ENCODE results near the gene FHAD1. TPM values are rescaled to one million over a fixed set of nuclear protein-coding genes. Genes with fewer than 3 reads are reported as not detected.

The FHAD1 gene
- total RNA-seq, 4 donors from 2014 or later: not detected

DNA sequence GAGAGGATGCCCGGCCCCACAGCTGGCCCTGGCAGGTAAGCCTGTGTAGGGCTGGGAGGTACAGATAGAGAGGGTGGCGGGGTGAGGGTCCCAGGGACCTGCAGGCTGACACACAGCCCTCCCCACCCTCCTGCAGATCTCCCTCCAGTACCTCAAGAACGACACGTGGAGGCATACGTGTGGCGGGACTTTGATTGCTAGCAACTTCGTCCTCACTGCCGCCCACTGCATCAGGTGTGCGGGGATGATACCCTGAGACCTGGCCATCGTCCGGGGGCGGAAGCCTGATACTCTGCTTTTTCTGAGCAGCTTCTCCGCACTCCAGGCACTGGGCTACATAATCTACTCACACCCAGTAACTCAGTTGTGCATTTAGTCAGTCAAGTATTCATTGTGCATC is 193.3 kb downstream of the FHAD1 start:
- Histone ChIP-seq H3K36me3 (no peaks in the 10 kb centered on the region), H3K4me1 (no peaks in the 10 kb centered on the region), H3K27me3 (no peaks in the 10 kb centered on the region), H3K4me3 (no peak overlapping the region), H3K9me3 (no peaks in the 10 kb centered on the region), H3K27ac (no peak overlapping the region)
- intact Hi-C loops (cut with DNase I; ENCODE audit: low total_unique reads): no loop called here
- DNase-seq (no peak), ATAC-seq (no peak)
- in situ Hi-C loops (cut with MboI; ENCODE audit: low sequenced_read_pairs in 4 of 4): loop anchor here in 2 of 4 donors (25.0 kb wide), 2 partner anchors 303 to 328 kb away; no protein-coding TSS in a partner anchor
- TF ChIP-seq POLR2A (IDR thresholded peaks at IDR 0.05) (no peak), CTCF (IDR thresholded peaks at IDR 0.05 in 4 of 5, conservative IDR thresholded peaks at IDR 0.05 in 1 of 5) (no peak)

DNA sequence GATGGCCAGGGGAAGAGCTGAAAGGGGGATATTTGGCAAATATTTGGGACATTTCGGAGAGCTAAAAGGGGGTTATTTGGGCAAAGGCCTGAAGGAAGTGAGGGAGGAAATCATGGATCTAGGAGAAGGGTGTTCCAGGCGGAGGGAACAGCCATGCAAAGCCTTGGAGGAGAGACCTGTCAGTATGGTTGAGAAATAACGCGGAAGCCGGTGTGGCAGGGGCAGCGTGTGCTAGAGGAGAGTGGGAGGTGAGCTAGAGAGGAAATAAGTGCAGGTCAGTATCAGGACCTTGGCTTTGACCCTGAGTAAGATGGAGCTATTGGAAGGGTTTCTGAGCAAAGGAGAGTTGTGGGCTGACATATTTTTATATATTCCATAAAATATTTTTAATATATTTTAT is 194.2 kb downstream of the FHAD1 start:
- intact Hi-C loops (cut with DNase I; ENCODE audit: low total_unique reads): no loop called here
- Histone ChIP-seq H3K4me1 (no peaks in the 10 kb centered on the region), H3K27me3 (no peaks in the 10 kb centered on the region), H3K9me3 (no peaks in the 10 kb centered on the region), H3K4me3 (no peak overlapping the region), H3K36me3 (no peaks in the 10 kb centered on the region), H3K27ac (no peak overlapping the region)
- in situ Hi-C loops (cut with MboI; ENCODE audit: low sequenced_read_pairs in 4 of 4): loop anchor here in 2 of 4 donors (25.0 kb wide), 2 partner anchors 304 to 329 kb away; no protein-coding TSS in a partner anchor
- no peak for DNase-seq
- ATAC-seq: no peak
- TF ChIP-seq CTCF (IDR thresholded peaks at IDR 0.05 in 4 of 5, conservative IDR thresholded peaks at IDR 0.05 in 1 of 5) (no peak), POLR2A (IDR thresholded peaks at IDR 0.05) (no peak)

- no peaks in the 10 kb centered on the region for H3K27me3 ChIP-seq
- no peak overlapping the region for H3K27ac ChIP-seq
- in situ Hi-C loops (cut with MboI; ENCODE audit: low sequenced_read_pairs in 4 of 4) (loop anchor here in 2 of 4 donors (25.0 kb wide), 2 partner anchors 305 to 330 kb away; no protein-coding TSS in a partner anchor), intact Hi-C loops (cut with DNase I; ENCODE audit: low total_unique reads) (no loop called here)
- no peaks in the 10 kb centered on the region for H3K9me3 ChIP-seq
- no peaks in the 10 kb centered on the region for H3K4me1 ChIP-seq
- no peaks in the 10 kb centered on the region for H3K36me3 ChIP-seq
- H3K4me3 ChIP-seq: no peak overlapping the region
- no peak for TF ChIP-seq CTCF (IDR thresholded peaks at IDR 0.05 in 4 of 5, conservative IDR thresholded peaks at IDR 0.05 in 1 of 5)
- no peak for TF ChIP-seq POLR2A (IDR thresholded peaks at IDR 0.05)
- no peak for DNase-seq
- ATAC-seq: no peak
These were observed 195.1 kb downstream of the FHAD1 start for GRCh38 chr1:15442119-15442518.

- Histone ChIP-seq H3K36me3 (no peaks in the 10 kb centered on the region), H3K27me3 (no peaks in the 10 kb centered on the region), H3K4me3 (no peak overlapping the region), H3K27ac (no peak overlapping the region), H3K9me3 (no peaks in the 10 kb centered on the region), H3K4me1 (no peaks in the 10 kb centered on the region)
- intact Hi-C loops (cut with DNase I; ENCODE audit: low total_unique reads) (no loop called here), in situ Hi-C loops (cut with MboI; ENCODE audit: low sequenced_read_pairs in 4 of 4) (loop anchor here in 2 of 4 donors (25.0 kb wide), 2 partner anchors 305 to 330 kb away; no protein-coding TSS in a partner anchor)
- DNase-seq (no peak), ATAC-seq (no peak)
- TF ChIP-seq CTCF (IDR thresholded peaks at IDR 0.05 in 4 of 5, conservative IDR thresholded peaks at IDR 0.05 in 1 of 5): no peak
- no peak for TF ChIP-seq POLR2A (IDR thresholded peaks at IDR 0.05)
These were observed 195.7 kb downstream of the FHAD1 start for GRCh38 chr1:15442759-15443158.

GRCh38 chr1:15443281-15443680 is 196.3 kb downstream of the FHAD1 start:
- in situ Hi-C loops (cut with MboI; ENCODE audit: low sequenced_read_pairs in 4 of 4): loop anchor here in 2 of 4 donors (25.0 kb wide), 2 partner anchors 306 to 331 kb away; no protein-coding TSS in a partner anchor
- H3K4me3 ChIP-seq: no peak overlapping the region
- H3K4me1 ChIP-seq: no peaks in the 10 kb centered on the region
- intact Hi-C loops (cut with DNase I; ENCODE audit: low total_unique reads): no loop called here
- no peak for TF ChIP-seq CTCF (IDR thresholded peaks at IDR 0.05 in 4 of 5, conservative IDR thresholded peaks at IDR 0.05 in 1 of 5)
- TF ChIP-seq POLR2A (IDR thresholded peaks at IDR 0.05): no peak
- DNase-seq (no peak), ATAC-seq (no peak)
- H3K36me3 ChIP-seq: no peaks in the 10 kb centered on the region
- H3K9me3 ChIP-seq: no peaks in the 10 kb centered on the region
- H3K27me3 ChIP-seq: no peaks in the 10 kb centered on the region
- no peak overlapping the region for H3K27ac ChIP-seq
